Heart left ventricle (tissue), 16 donors: ENCODE results near the gene SLC5A9. TPM values are rescaled to one million over a fixed set of nuclear protein-coding genes. Genes with fewer than 3 reads are reported as not detected.
A peak's percentile ranks its signal among the peaks of the same experiment; 100 is the strongest.

Source experiments
- ATAC-seq, 4 donors: fragments of 200-7000 bp; cut with Tn5 transposase; one replicate each; pipeline ENCODE4 v1.9.1; 2020 to 2022; ENCODE audit warnings: moderate library complexity in 4 of 4, mild to moderate bottlenecking in 3 of 4, moderate number of reproducible peaks in 1 of 4
- DNase-seq, 5 donors: peaks; one replicate each; pipeline ENCODE4 v3.0.0-alpha.2; 2020
- H3K27ac ChIP-seq, 12 donors: fragments of 200-600 bp; sonication (generic) in 4 of 12; one replicate each; pipeline versions ENCODE4 v1.5.0 to v1.8.0; 2016 to 2022; ENCODE audit warnings: mild to moderate bottlenecking in 2 of 12
- H3K27me3 ChIP-seq, 9 donors: fragments of 200-600 bp; sonication (generic) in 2 of 9; one replicate each; pipeline versions ENCODE4 v1.5.1 to v1.8.0; 2016 to 2022; ENCODE audit warnings: mild to moderate bottlenecking in 3 of 9
- H3K36me3 ChIP-seq, 9 donors: fragments of 200-600 bp; sonication (generic) in 2 of 9; one replicate each; pipeline versions ENCODE4 v1.5.0 to v1.8.0; 2018 to 2022; ENCODE audit warnings: mild to moderate bottlenecking in 2 of 9
- H3K4me1 ChIP-seq, 12 donors: fragments of 200-600 bp; sonication (generic) in 4 of 12; one replicate each; pipeline versions ENCODE4 v1.5.0 to v1.8.0; 2016 to 2022; ENCODE audit warnings: mild to moderate bottlenecking in 3 of 12
- H3K4me3 ChIP-seq, 12 donors: fragments of 200-600 bp; sonication (generic) in 4 of 12; one replicate each; pipeline versions ENCODE4 v1.5.0 to v1.8.0; 2017 to 2022; ENCODE audit warnings: mild to moderate bottlenecking in 9 of 12, moderate library complexity in 4 of 12
- H3K9me3 ChIP-seq, 12 donors: fragments of 200-600 bp; sonication (generic) in 4 of 12; one replicate each; pipeline versions ENCODE4 v1.5.0 to v1.8.0; 2016 to 2022; ENCODE audit warnings: mild to moderate bottlenecking in 1 of 12
- POLR2A ChIP-seq, 2 donors: fragments of 450-650 bp; IDR thresholded peaks; one replicate each; pipeline ENCODE4 v1.6.1; 2017; ENCODE audit warnings: antibody characterized with exemption in 2 of 2, mild to moderate bottlenecking in 2 of 2, moderate library complexity in 2 of 2
- WGBS, 4 donors: extraction: QIAGEN DNeasy Blood & Tissue Kit in 2 of 4; methylation state at CpG; one replicate each; pipeline versions ENCODE4 v1.1.5 to v1.1.7; 2013 to 2018; 5-methylcytosine and 5-hydroxymethylcytosine counted together
- intact Hi-C, 10 donors: fragments of 100-400 bp; cut with DNase I; formaldehyde crosslinking; loops; one replicate each; pipeline versions ENCODE4 v1.11.1 to v1.14.2; 2022
- polyA plus RNA-seq, 2 donors: library from polyadenylated mRNA; stranded (reverse); fragments of 200-250 nt; gene quantifications; one replicate each; pipeline ENCODE4 v1.2.3, GENCODE V29; 2013
- total RNA-seq, 9 donors: library from RNA; depleted of rRNA in 2 of 9; stranded (reverse); fragments of >200 nt in 2 of 9; fragmentation: NEBNext Ultra II Directional in 3 of 9; extraction: Animal tissue kit (Norgen Biotek cat#: 25700) in 3 of 9; gene quantifications; one replicate each; pipeline versions ENCODE4 v1.1.0 to v1.2.4, GENCODE V29; 2016 to 2023
- TF ChIP-seq, protein P1 (sequence below), 12 donors: fragments of 200-600 bp; sonication (generic) in 4 of 12; IDR thresholded peaks; one replicate each; pipeline versions ENCODE4 v1.5.0 to v1.8.0; 2018 to 2022; ENCODE audit warnings: antibody characterized with exemption in 12 of 12, mild to moderate bottlenecking in 5 of 12
- donor health status: ischemic (EF 13 %, LVEDD 7.1; RV severe dilation, severe dysfunction).
- donor health status: healthy with polysubstance abuse.
- donor health status: DM: no; HTN: yes; CAD: no.
- donor health status: DM: no; HTN: no; CAD: no.
- donor health status: ischemic (EF 25% LVEDD 6.9; RV normal size, moderate dysfunction).
- donor health status: ischemic (EF 25% LVEDD 5.7; RV mildly dilated, moderate dysfunction).
- donor health status: healthy.
- donor health status: DM: yes; HTN: yes; CAD: no.
- donor health status: ischemic (EF 35%, LVEDD 5.7; RV mildly dilated, moderate dysfunction).
- donor health status: nonischemic (EF 11% LVEDD 7.7; RV severe dilation, severe dysfunction).
- donor health status: DM: yes; HTN: yes; CAD: no.
- donor health status: PGD.
- donor health status: ischemic (EF 29% LVEDD 5.4; RV normal size, mild dysfunction).
- donor health status: nonischemic (EF 23%, LVEDD 6.1; RV moderate dilation, normal function).

The SLC5A9 gene
- total and polyA plus RNA-seq, 11 donors = 0.04 to 0.67 (median 0.17) TPM; not detected in 3

DNA sequence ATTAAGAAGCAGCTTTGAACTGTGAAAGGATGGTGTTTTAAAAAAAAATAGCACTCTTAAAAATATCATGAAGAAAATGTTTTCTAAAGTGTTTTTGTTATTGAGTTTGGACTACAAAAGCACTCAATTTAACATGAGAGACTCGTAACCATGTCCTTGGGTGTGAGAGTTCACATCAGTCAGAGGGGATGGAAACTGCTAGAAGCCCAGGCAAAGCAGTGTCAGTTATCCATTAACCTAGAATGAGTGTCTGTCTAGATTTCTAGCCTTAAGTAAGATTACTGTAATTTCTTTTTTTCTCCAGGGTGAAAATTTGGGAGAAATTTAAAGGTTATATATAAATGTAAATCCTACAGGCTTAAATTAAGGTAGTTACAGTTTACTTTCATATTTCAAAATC lies 31.7 kb downstream of the SLC5A9 start:
- no peaks in the 10 kb centered on the region for H3K27me3 ChIP-seq
- ATAC-seq (no peak), DNase-seq (no peak)
- no peaks in the 10 kb centered on the region for H3K36me3 ChIP-seq
- WGBS, 4 donors = 86 to 100% (median 94%) methylated on average over 1 of the region's 1 CpG
- H3K4me1 ChIP-seq = no peaks in the 10 kb centered on the region
- TF ChIP-seq, protein P1, sequence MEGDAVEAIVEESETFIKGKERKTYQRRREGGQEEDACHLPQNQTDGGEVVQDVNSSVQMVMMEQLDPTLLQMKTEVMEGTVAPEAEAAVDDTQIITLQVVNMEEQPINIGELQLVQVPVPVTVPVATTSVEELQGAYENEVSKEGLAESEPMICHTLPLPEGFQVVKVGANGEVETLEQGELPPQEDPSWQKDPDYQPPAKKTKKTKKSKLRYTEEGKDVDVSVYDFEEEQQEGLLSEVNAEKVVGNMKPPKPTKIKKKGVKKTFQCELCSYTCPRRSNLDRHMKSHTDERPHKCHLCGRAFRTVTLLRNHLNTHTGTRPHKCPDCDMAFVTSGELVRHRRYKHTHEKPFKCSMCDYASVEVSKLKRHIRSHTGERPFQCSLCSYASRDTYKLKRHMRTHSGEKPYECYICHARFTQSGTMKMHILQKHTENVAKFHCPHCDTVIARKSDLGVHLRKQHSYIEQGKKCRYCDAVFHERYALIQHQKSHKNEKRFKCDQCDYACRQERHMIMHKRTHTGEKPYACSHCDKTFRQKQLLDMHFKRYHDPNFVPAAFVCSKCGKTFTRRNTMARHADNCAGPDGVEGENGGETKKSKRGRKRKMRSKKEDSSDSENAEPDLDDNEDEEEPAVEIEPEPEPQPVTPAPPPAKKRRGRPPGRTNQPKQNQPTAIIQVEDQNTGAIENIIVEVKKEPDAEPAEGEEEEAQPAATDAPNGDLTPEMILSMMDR (IDR thresholded peaks at IDR 0.05) = no peak
- TF ChIP-seq POLR2A (IDR thresholded peaks at IDR 0.05) = no peak
- no peak overlapping the region for H3K4me3 ChIP-seq
- intact Hi-C loops = no loop called here
- H3K27ac ChIP-seq = no peak overlapping the region
- no peaks in the 10 kb centered on the region for H3K9me3 ChIP-seq

DNA sequence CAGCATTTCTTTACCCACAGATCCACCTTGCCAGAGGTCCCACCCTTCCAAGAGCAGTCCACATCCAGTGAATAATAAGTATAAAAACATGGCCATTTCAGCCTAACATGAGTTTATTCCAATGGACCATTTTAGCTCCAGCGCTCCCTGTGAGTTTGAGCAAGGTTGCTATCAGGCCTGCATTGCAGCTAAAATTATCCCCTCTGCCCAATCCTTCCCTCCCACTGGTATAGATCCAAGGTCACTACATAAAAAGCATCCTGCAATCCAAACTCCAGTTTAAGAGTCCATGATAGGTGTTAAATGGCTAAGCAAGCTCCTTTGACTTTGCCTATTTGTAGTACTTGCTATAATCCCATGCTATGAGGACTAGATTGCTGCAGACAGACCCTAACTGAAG lies 35.6 kb downstream of the SLC5A9 start:
- 36 to 71% (median 66%) methylated on average over 1 of the region's 1 CpG for WGBS, 4 donors
- intact Hi-C loops = no loop called here

DNA sequence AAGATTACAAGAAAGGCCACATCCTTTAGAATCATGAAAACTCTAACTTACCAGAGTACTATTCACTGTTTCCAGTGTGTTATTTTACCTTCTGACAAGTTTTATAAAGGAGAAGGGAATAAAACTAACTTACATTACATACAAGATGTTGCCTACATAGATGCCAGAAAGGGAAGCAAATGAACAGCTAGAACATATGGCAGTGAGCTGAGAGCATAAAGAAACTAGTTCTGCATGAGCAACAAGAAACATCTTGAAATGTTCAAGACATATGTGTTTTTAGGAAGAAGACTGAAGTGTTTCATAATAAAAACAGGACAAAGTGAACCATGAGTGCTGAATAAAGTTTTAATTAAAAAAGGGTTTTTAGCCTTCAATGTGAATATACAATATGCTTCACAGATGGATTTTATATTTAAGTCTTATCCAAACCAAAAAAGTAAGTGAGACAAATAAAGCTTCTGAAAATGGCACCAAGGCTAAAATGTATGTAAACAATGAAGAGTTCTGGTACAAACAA lies 39.4 kb downstream of the SLC5A9 start:
- Histone ChIP-seq H3K27me3 (no peaks in the 10 kb centered on the region), H3K27ac (no peak overlapping the region), H3K36me3 (no peaks in the 10 kb centered on the region), H3K4me3 (no peak overlapping the region), H3K9me3 (peaks cover 0 to under 1% (median 0%) of the 10 kb centered on the region in 12 donors), H3K4me1 (no peaks in the 10 kb centered on the region)
- intact Hi-C loops = no loop called here
- DNase-seq (no peak), ATAC-seq (no peak)
- TF ChIP-seq, protein P1 (IDR thresholded peaks at IDR 0.05) = no peak
- no peak for TF ChIP-seq POLR2A (IDR thresholded peaks at IDR 0.05)

More for the DNA sequence above, 35.6 kb downstream of the SLC5A9 start:
- no peaks in the 10 kb centered on the region for H3K9me3 ChIP-seq
- ATAC-seq (peak in 2 of 4 donors; percentile 39 to 66), DNase-seq (no peak)
- H3K4me3 ChIP-seq = no peak overlapping the region
- no peaks in the 10 kb centered on the region for H3K4me1 ChIP-seq
- TF ChIP-seq POLR2A (IDR thresholded peaks at IDR 0.05) = no peak
- TF ChIP-seq, protein P1 (IDR thresholded peaks at IDR 0.05) = no peak
- no peaks in the 10 kb centered on the region for H3K27me3 ChIP-seq
- H3K27ac ChIP-seq = no peak overlapping the region
- no peaks in the 10 kb centered on the region for H3K36me3 ChIP-seq

DNA sequence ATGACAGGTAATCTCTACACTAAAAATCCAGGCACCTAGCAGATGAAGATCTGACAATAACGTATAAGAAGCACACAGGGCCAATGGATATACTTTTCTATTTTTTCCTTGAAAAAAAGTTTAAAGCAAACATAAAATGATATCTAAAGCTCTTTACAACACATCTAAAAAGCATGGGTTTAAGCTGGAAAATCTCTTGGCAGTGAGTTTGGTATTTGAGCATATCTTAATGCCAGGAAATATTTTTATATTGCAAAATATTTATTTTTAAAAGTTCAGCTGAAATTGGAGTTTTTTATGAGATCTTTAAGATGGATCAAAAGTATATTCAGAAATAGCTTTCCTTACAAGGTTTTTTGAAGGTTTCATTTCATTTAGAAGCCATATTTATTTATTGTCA lies 40.5 kb downstream of the SLC5A9 start:
- ATAC-seq (no peak), DNase-seq (no peak)
- intact Hi-C loops = no loop called here
- H3K4me1 ChIP-seq = no peaks in the 10 kb centered on the region
- no peak for TF ChIP-seq POLR2A (IDR thresholded peaks at IDR 0.05)
- TF ChIP-seq, protein P1 (IDR thresholded peaks at IDR 0.05) = no peak
- H3K9me3 ChIP-seq = peaks cover 0 to 7% (median 0%) of the 10 kb centered on the region in 12 donors
- 53 to 67% (median 61%) methylated on average over 1 of the region's 1 CpG for WGBS, 4 donors
- no peak overlapping the region for H3K27ac ChIP-seq
- H3K36me3 ChIP-seq = no peaks in the 10 kb centered on the region
- H3K27me3 ChIP-seq = no peaks in the 10 kb centered on the region
- no peak overlapping the region for H3K4me3 ChIP-seq
